Kidney (tissue), 14 donors: ENCODE data around the gene ADAMTS19. TPM values are rescaled to one million over a fixed set of nuclear protein-coding genes. Genes with fewer than 3 reads are reported as not detected.

Experiments
- DNase-seq, 5 donors: peaks; one replicate each; pipeline ENCODE4 v3.0.0-alpha.2; 2013 to 2020
- FAIRE-seq: peaks from 2 replicates; lab custom pipeline; 2012; peaks lifted over from hg19 to GRCh38; lab: Jason Lieb, UNC
- H3K27ac ChIP-seq, 2 donors: one replicate each; pipeline ENCODE4 v1.7.0; 2013; ENCODE audit warnings: low read depth in 2 of 2, low read length in 2 of 2, inconsistent platforms in 1 of 2
- H3K27me3 ChIP-seq: one replicate; pipeline ENCODE4 v1.7.1; 2013; ENCODE audit warnings: low read length, inconsistent platforms; ENCODE audit not compliant: control insufficient read depth, insufficient read depth
- H3K36me3 ChIP-seq, 3 donors: one replicate each; pipeline versions ENCODE4 v1.7.0 to v1.7.1; 2013; ENCODE audit warnings: low read length in 3 of 3, control low read depth in 1 of 3, inconsistent platforms in 1 of 3; ENCODE audit not compliant: insufficient read depth in 3 of 3, control insufficient read depth in 2 of 3
- H3K4me1 ChIP-seq, 3 donors: one replicate each; pipeline versions ENCODE4 v1.7.0 to v1.7.1; 2013; ENCODE audit warnings: low read length in 3 of 3, inconsistent platforms in 1 of 3, low read depth in 1 of 3; ENCODE audit not compliant: control insufficient read depth in 2 of 3, insufficient read depth in 2 of 3
- H3K4me3 ChIP-seq, 3 donors: one replicate each; pipeline versions ENCODE4 v1.7.0 to v1.8.1; 2013; ENCODE audit warnings: low read length in 3 of 3, control low read depth in 1 of 3, inconsistent platforms in 1 of 3
- H3K9ac ChIP-seq, 3 donors: one replicate each; pipeline versions ENCODE4 v1.7.0 to v1.7.1; 2013; ENCODE audit warnings: low read length in 3 of 3, control low read depth in 1 of 3, inconsistent platforms in 1 of 3
- H3K9me3 ChIP-seq, 3 donors: one replicate each; pipeline versions ENCODE4 v1.7.0 to v1.7.1; 2013; ENCODE audit warnings: low read length in 3 of 3, control low read depth in 1 of 3, inconsistent platforms in 1 of 3; ENCODE audit not compliant: control insufficient read depth in 2 of 3, insufficient read depth in 1 of 3
- CTCF ChIP-seq: IDR thresholded peaks from 3 replicates; pipeline ENCODE4 v1.5.1; 2012; ENCODE audit warnings: mild to moderate bottlenecking, moderate library complexity, borderline replicate concordance; ENCODE audit not compliant: insufficient read depth; ENCODE audit errors: extremely low read depth
- intact Hi-C: fragments of 100-400 bp; cut with DNase I; formaldehyde crosslinking; loops from one replicate; pipeline ENCODE4 v1.11.1; 2022
- polyA plus RNA-seq: library from polyadenylated mRNA; stranded (reverse); fragments of 350-450 nt; fragmentation: Illumina TruSeq; extraction: RNeasy Lipid Tissue Mini Kit (QIAGEN cat#74804); gene quantifications from one replicate; pipeline ENCODE4 v1.2.3, GENCODE V29; 2014; ENCODE audit warnings: low read depth, low replicate concordance; ENCODE audit not compliant: insufficient read depth
- total RNA-seq: library from RNA; stranded (reverse); fragmentation: NEBNext Ultra II Directional; extraction: Animal tissue kit (Norgen Biotek cat#: 25700); gene quantifications from one replicate; pipeline ENCODE4 v1.2.1, GENCODE V29; 2021
- donor health status: control.
- donor health status: control.
- donor health status: control.
- donor health status: control.
- donor health status: control.
- donor health status: DM: yes; HTN: yes; CAD: no.
- donor health status: Normal renal cell carcinoma (clear cell type).

The ADAMTS19 gene
- total and polyA plus RNA-seq, 2 donors from 2014 or later, result 0.73 TPM; not detected in 1

GRCh38 chr5:129748913-129749880 is 289.1 kb downstream of the ADAMTS19 start:
- H3K27me3 ChIP-seq, result no peaks in the 10 kb centered on the region
- H3K9ac ChIP-seq, result no peak overlapping the region
- H3K4me3 ChIP-seq, result no peak overlapping the region
- DNase-seq (no peak), FAIRE-seq (no peak)
- intact Hi-C loops, result no loop called here
- no peak overlapping the region for H3K27ac ChIP-seq
- TF ChIP-seq CTCF, result no peak
- no peaks in the 10 kb centered on the region for H3K9me3 ChIP-seq
- H3K4me1 ChIP-seq, result no peaks in the 10 kb centered on the region
- H3K36me3 ChIP-seq, result no peaks in the 10 kb centered on the region

- no peaks in the 10 kb centered on the region for H3K27me3 ChIP-seq
- H3K4me3 ChIP-seq, result no peak overlapping the region
- intact Hi-C loops, result no loop called here
- FAIRE-seq (no peak), DNase-seq (peak in 2 of 5 donors; percentile 42 to 72)
- no peaks in the 10 kb centered on the region for H3K4me1 ChIP-seq
- no peak for TF ChIP-seq CTCF
- H3K9ac ChIP-seq, result no peak overlapping the region
- H3K9me3 ChIP-seq, result no peaks in the 10 kb centered on the region
- no peak overlapping the region for H3K27ac ChIP-seq
- no peaks in the 10 kb centered on the region for H3K36me3 ChIP-seq
Measured at GRCh38 chr5:129760636-129761325, 300.7 kb downstream of the ADAMTS19 start.

GRCh38 chr5:129763651-129764050 is 303.6 kb downstream of the ADAMTS19 start:
- Histone ChIP-seq H3K27me3 (no peaks in the 10 kb centered on the region), H3K9ac (no peak overlapping the region), H3K4me1 (no peaks in the 10 kb centered on the region), H3K9me3 (no peaks in the 10 kb centered on the region), H3K4me3 (no peak overlapping the region), H3K36me3 (no peaks in the 10 kb centered on the region), H3K27ac (no peak overlapping the region)
- TF ChIP-seq CTCF, result no peak
- no peak for FAIRE-seq
- intact Hi-C loops, result no loop called here
- DNase-seq, result no peak
